GM12873 (cell line): ENCODE data around the gene PRMT1.

Source experiments
- TF ChIP-seq, protein P1 (sequence below): IDR thresholded peaks from 2 replicates; pipeline ENCODE4 v1.5.1; 2012; ENCODE audit warnings: low read depth, mild to moderate bottlenecking, moderate library complexity, low read length, control low read depth; ENCODE audit not compliant: insufficient read depth; ENCODE audit errors: missing control alignments

PRMT1 gene

DNA sequence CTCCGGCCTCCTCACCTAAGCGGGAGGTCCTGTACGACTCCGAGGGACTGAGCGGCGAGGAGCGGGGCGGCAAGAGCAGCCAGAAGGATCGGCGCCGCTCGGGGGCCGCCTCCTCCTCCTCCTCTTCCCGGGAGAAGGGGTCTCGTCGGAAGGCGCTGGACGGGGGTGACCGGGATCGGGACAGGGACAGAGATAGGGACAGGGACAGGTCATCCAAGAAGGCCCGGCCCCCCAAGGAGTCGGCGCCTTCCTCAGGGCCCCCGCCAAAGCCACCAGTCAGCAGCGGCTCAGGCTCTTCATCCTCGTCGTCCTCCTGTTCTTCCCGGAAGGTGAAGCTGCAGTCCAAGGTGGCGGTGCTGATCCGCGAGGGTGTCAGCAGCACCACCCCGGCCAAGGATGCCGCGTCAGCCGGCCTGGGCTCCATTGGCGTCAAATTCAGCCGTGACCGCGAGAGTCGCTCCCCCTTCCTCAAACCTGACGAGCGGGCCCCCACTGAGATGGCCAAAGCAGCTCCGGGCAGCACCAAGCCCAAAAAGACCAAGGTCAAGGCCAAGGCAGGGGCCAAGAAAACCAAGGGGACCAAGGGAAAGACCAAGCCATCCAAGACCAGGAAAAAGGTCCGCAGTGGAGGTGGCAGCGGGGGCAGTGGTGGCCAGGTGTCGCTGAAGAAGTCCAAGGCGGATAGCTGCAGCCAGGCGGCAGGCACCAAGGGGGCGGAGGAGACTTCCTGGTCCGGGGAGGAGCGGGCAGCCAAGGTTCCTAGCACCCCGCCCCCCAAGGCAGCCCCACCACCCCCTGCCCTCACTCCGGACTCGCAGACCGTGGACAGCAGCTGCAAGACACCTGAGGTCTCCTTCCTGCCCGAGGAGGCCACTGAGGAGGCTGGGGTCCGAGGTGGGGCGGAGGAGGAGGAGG is 24.3 kb upstream of the PRMT1 start:
- TF ChIP-seq, protein P1, sequence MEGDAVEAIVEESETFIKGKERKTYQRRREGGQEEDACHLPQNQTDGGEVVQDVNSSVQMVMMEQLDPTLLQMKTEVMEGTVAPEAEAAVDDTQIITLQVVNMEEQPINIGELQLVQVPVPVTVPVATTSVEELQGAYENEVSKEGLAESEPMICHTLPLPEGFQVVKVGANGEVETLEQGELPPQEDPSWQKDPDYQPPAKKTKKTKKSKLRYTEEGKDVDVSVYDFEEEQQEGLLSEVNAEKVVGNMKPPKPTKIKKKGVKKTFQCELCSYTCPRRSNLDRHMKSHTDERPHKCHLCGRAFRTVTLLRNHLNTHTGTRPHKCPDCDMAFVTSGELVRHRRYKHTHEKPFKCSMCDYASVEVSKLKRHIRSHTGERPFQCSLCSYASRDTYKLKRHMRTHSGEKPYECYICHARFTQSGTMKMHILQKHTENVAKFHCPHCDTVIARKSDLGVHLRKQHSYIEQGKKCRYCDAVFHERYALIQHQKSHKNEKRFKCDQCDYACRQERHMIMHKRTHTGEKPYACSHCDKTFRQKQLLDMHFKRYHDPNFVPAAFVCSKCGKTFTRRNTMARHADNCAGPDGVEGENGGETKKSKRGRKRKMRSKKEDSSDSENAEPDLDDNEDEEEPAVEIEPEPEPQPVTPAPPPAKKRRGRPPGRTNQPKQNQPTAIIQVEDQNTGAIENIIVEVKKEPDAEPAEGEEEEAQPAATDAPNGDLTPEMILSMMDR: no peak

DNA sequence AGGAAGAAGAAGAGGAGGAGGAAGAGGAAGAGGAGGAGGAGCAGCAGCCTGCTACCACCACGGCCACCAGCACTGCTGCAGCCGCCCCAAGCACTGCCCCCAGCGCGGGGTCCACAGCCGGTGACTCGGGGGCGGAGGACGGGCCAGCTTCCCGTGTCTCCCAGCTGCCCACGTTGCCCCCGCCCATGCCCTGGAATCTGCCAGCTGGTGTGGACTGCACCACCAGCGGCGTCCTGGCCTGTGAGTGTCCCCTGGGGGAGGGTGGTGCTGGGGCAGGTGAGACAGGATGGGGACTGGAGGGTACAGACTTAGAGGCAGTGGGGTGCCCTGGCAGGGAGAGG is 23.6 kb upstream of the PRMT1 start:
- TF ChIP-seq, protein P1: no peak

DNA sequence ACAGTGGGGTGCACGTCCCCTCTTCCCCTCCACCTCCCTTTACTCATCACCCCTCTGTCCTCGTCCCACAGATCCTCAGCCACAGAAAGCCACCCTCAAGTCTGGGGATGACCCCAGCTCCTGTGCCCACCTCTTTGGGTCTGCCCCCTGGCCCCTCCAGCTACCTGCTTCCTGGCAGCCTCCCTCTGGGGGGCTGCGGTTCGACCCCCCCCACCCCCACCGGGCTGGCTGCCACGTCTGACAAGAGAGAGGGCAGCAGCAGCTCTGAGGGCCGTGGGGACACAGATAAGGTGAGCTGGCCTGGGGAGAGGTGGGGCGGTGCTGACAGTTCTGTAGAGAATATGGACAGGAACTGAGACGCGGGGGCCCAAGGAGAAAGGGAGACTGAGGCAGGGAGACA is 22.5 kb upstream of the PRMT1 start:
- TF ChIP-seq, protein P1: no peak

DNA sequence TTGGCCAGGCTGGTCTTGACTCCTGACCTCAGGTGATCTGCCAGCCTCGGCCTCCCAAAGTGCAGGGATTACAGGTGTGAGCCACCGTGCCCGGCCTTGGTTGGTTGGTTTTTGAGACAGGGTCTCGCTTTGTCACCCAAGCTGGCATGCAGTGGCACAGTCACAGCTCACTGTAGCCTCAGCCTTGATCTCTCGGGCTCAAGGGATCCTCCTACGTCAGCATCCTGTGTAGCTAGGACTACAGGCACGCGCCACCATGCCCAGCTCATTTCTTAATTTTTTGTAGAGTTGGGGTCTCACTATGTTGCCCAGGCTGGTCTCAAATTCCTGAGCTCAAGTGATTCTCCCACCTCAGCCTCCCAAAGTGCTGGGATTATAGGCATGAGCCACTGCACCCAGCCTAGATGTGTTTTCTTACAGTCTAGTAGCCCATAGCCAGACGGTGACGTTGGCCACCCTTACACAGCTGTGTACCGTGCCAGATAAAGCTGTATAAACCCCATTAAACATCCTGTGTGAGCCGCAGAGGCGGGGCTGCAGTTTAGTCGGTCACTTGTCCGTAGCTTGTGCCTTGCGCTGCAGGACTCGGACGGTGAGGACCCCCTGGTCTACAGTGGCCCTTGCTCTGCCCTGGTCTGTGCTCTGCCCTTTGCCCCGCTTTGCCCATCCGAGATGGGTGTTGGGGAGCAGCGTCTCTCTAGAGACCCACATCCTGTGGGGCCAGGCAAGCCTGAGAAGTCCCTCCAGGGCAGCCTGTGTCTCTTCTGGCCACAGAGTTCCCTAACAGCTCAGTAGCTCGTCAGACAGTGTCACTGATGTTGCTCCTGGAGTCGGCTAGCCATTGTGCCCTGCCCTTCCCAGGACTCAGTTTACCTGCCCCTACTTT is 21.3 kb upstream of the PRMT1 start:
- TF ChIP-seq, protein P1: no peak

DNA sequence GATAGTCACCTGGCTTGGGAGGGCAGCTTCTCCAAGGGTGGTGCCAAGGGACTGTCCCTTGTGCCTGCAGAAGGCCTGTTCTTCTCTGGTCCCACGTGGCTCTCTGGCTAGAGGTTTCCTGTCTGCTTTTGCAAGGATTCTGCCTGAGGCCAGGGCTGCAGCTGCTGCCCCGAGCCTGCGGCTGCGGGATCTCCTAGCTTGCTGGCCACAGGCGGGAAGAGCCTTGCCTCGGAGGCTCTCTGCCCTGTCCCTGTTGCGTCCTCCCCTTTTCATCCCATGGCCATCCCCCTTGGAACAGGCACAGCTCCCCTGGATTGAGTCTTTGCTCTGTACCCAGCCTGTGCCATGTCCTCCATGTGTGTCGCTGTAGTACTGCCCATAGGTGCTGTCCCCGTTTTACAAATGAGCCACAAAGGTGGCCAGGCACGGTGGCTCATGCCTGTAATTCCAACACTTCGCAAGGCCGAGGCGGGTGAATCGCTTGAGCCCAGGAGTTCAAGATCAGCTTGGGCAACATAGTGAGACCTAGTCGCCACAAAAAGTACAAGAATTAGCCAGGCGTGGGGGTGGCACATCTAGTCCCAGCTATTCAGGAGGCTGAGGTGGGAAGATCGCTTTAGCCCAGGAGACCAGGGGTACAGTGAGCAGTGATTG is 20.5 kb upstream of the PRMT1 start:
- TF ChIP-seq, protein P1: no peak

DNA sequence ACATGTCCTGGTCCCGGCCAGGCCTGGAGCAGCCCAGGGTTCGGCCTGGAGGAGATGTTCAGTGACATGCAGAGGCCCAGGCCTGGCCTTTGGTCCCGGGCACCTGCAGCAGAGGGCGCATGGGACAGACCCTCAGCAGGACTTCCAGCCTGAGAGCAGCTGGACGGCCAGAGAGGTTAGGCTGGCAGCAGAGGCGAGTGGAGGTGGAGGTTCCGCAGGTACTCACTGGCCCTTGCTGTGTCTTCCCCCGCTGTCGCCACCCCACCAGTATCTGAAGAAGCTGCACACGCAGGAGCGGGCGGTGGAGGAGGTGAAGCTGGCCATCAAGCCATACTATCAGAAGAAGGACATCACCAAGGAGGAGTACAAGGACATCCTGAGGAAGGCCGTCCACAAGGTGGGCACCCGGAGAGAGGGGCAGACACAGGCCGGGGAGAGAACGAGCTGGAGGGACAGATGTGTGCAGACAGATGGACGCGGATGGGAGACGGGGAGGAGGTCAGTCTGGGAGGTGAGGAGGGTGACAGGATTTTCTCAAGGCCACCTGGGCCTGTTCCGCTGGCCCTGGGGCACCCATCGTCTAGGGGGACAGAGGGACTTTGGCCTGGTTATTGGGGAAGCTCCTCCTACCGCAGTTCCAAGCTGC is 19.5 kb upstream of the PRMT1 start:
- TF ChIP-seq, protein P1: no peak

DNA sequence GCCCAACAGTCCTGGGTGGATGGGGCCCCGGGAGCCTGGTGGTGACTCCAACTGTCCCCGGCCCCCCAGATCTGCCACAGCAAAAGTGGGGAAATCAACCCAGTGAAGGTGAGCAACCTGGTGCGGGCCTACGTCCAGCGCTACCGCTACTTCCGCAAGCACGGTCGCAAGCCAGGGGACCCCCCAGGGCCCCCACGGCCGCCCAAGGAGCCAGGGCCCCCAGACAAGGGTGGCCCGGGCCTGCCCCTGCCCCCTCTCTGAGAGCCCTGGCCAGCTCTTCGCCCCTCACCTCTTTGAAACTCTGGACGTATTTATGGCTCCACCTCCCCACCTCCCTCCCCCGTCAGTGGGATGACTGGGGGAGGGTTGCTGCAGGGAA is 18.9 kb upstream of the PRMT1 start:
- TF ChIP-seq, protein P1: no peak
